Prostate gland (tissue), 2 donors: Measurements from ENCODE around the gene TMEM151A.

Experiments
- POLR2A ChIP-seq: fragments of 450-650 bp; IDR thresholded peaks from one replicate; pipeline ENCODE4 v1.6.1; 2016; ENCODE audit warnings: antibody characterized with exemption, mild to moderate bottlenecking
- TF ChIP-seq, protein P1 (sequence below), 4 experiments: fragments of 200-600 bp in 2 of 4; fragments of 450-650 bp in 2 of 4; sonication (generic) in 2 of 4; IDR thresholded peaks; 1 replicate in 3 of 4; 2 replicates in 1 of 4; pipeline ENCODE4 v1.5.1; 2016 to 2019; ENCODE audit warnings: antibody characterized with exemption in 4 of 4, mild to moderate bottlenecking in 2 of 4, moderate library complexity in 2 of 4

DNA sequence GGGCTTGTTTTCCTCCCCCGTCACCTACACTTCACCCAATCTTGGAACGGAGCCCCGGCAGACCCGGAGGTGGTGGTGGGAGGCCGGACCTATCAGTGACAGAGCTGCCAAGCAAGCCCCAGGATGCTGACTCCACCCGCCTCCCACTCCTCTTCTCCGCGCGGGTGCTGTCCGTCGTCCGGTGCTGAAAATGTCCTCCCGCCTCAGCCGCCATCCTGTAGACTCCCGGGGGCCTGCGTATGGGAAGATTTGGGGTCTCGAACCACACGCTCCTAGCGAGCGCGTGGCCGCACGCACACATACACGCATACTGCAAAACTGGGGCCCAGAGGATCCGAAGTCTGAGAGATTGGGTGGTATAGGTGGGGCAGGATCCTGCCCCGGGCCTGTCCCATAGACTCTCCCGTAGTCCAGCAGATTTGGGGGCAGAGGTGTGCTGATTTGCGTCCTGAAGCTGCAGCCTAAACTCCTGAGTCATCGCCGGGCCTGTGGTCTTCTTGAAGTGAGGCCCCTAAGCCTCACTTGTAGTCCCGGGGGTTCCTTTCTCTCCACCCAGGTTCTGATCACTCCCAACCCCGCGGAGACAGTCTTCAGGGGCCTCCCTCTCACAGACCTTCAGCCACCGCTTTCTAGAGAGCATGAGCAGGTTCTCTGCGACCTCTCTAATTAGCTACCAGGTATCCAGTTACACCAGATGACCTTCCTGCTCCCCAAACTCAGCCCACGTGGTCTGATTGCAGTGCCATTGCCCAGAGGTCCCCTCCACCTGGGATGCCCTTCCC lies 2.0 kb upstream of the TMEM151A start:
- no peak for TF ChIP-seq POLR2A
- TF ChIP-seq, protein P1, sequence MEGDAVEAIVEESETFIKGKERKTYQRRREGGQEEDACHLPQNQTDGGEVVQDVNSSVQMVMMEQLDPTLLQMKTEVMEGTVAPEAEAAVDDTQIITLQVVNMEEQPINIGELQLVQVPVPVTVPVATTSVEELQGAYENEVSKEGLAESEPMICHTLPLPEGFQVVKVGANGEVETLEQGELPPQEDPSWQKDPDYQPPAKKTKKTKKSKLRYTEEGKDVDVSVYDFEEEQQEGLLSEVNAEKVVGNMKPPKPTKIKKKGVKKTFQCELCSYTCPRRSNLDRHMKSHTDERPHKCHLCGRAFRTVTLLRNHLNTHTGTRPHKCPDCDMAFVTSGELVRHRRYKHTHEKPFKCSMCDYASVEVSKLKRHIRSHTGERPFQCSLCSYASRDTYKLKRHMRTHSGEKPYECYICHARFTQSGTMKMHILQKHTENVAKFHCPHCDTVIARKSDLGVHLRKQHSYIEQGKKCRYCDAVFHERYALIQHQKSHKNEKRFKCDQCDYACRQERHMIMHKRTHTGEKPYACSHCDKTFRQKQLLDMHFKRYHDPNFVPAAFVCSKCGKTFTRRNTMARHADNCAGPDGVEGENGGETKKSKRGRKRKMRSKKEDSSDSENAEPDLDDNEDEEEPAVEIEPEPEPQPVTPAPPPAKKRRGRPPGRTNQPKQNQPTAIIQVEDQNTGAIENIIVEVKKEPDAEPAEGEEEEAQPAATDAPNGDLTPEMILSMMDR (IDR thresholded peaks at IDR 0.05) = no peak
